GM12892 (cell line): ENCODE data around the gene PDPK1.
"Not testable (repeated sequence)": the region's sequence is repeated elsewhere in the genome, so short reads cannot be mapped to it uniquely, and the experiment has no call there.

Experiments used
- POLR2A ChIP-seq: IDR thresholded peaks from 2 replicates; pipeline ENCODE4 v1.6.1; 2011; ENCODE audit warnings: low read depth, low read length, control low read depth
- POLR2AphosphoS5 ChIP-seq: IDR thresholded peaks from 2 replicates; pipeline ENCODE4 v1.6.1; 2011; ENCODE audit warnings: low read depth, low read length, control low read depth
- TAF1 ChIP-seq: IDR thresholded peaks from 2 replicates; pipeline ENCODE4 v1.6.1; 2011; ENCODE audit warnings: low read depth, mild to moderate bottlenecking, control low read depth, low read length, borderline replicate concordance

GRCh38 chr16:2540912-2541311, 3.1 kb downstream of the PDPK1 start:
- TF ChIP-seq POLR2AphosphoS5, POLR2A, TAF1: not testable (repeated sequence)
